ENCODE measurements around the gene CPA5. TPM values are rescaled to one million over a fixed set of nuclear protein-coding genes. Genes with fewer than 3 reads are reported as not detected.

The CPA5 gene
- total and polyA plus RNA-seq, 10 of the 15 experiments (the other 5 are each of a cell fraction or from before 2014, with no cell fraction given) = 0.06 to 0.52 (median 0.29) TPM; not detected in 2

DNA sequence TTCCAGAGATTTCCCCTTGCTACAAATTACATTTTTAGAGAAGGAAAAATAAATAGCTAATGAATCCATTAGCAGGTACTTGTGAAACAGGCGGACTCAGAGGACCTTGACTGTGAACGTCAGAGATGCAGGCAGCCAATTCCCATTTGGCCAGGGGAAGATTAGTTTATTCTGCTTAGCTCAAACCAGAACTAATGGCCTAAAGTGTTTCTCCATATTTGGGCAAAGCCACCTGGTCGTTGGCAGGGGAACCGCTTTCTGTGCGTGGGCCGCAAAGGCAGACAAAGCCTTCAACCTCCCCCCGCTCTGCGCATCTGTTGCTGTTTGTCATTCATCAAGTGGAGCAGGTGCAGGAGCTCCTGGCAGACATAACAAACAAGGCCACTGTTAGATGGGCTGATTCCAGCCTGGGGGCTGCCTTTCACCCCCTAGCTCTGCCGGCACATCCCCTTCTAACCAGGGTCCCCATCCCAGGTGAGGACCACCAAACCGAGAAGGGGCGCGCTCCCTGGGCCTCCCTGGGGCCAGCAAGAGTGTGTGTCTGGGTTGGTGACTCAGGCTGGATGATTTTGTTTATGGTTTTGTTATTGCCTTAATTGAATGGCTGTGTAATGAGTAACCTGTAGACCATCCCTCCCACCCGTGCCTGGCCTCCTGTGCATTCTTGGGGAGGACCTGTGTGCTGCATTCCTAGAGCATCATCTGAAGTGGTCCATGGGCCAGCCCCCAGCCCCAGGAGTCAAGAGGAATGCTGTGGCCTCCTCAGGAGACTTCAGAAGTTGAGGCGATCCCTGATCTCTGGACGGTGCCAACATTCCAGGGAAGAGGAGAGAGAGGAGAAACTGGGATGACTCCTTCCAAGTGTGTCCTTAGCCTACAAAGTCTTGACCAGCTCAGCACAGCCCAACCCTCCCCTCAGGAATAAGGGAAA is 21.2 kb downstream of the CPA5 start (continued):
- TF ChIP-seq FOXM1 (IDR thresholded peaks at IDR 0.05; ENCODE audit: low read depth, low read length) (peak; percentile 56; the same call in 1 of the 2 replicates), EP300 (IDR thresholded peaks at IDR 0.05; ENCODE audit: borderline replicate concordance in 1 of 2, control insufficient read depth in 1 of 2, low read depth in 2 of 2, low read length in 2 of 2) (peak in 1 of 2 experiments; percentile 76; a peak in 2 of 4 replicates), LARP7 (IDR thresholded peaks at IDR 0.05) (no peak), POU2F2 (IDR thresholded peaks at IDR 0.05; ENCODE audit: borderline replicate concordance, low read depth, low read length) (peak; percentile 65; the same call in 1 of the 3 replicates), CHD2 (IDR thresholded peaks at IDR 0.05; ENCODE audit: borderline replicate concordance, low read depth, low read length) (peak; percentile 56; the same call in 1 of the 2 replicates), JUNB (IDR thresholded peaks at IDR 0.05) (no peak), IKZF1 (conservative IDR thresholded peaks at IDR 0.05) (no peak; the same call in 1 of the 2 replicates), EZH2 (IDR thresholded peaks at IDR 0.05; ENCODE audit: borderline replicate concordance, control insufficient read depth, low read depth, low read length) (no peak), ATF7 (IDR thresholded peaks at IDR 0.05; ENCODE audit: low read depth) (no peak), NR2C1 (IDR thresholded peaks at IDR 0.05) (no peak), ASH2L (IDR thresholded peaks at IDR 0.05; ENCODE audit: borderline replicate concordance, low read depth) (no peak), BHLHE40 (IDR thresholded peaks at IDR 0.05; ENCODE audit: borderline replicate concordance in 1 of 2, low read depth in 2 of 2, low read length in 1 of 2) (peak in 1 of 2 experiments; percentile 21; a peak in 1 of 4 replicates), SIX5 (IDR thresholded peaks at IDR 0.05; ENCODE audit: low read depth, low read length, severe bottlenecking) (no peak)
- TF ChIP-seq, protein P1, sequence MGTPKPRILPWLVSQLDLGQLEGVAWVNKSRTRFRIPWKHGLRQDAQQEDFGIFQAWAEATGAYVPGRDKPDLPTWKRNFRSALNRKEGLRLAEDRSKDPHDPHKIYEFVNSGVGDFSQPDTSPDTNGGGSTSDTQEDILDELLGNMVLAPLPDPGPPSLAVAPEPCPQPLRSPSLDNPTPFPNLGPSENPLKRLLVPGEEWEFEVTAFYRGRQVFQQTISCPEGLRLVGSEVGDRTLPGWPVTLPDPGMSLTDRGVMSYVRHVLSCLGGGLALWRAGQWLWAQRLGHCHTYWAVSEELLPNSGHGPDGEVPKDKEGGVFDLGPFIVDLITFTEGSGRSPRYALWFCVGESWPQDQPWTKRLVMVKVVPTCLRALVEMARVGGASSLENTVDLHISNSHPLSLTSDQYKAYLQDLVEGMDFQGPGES (IDR thresholded peaks at IDR 0.05) = no peak
- TF ChIP-seq, protein P2, sequence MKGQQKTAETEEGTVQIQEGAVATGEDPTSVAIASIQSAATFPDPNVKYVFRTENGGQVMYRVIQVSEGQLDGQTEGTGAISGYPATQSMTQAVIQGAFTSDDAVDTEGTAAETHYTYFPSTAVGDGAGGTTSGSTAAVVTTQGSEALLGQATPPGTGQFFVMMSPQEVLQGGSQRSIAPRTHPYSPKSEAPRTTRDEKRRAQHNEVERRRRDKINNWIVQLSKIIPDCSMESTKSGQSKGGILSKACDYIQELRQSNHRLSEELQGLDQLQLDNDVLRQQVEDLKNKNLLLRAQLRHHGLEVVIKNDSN (IDR thresholded peaks at IDR 0.05; ENCODE audit: borderline replicate concordance, extremely low read length, insufficient read depth, low read depth, low read length) = no peak
- TF ChIP-seq, protein P3, sequence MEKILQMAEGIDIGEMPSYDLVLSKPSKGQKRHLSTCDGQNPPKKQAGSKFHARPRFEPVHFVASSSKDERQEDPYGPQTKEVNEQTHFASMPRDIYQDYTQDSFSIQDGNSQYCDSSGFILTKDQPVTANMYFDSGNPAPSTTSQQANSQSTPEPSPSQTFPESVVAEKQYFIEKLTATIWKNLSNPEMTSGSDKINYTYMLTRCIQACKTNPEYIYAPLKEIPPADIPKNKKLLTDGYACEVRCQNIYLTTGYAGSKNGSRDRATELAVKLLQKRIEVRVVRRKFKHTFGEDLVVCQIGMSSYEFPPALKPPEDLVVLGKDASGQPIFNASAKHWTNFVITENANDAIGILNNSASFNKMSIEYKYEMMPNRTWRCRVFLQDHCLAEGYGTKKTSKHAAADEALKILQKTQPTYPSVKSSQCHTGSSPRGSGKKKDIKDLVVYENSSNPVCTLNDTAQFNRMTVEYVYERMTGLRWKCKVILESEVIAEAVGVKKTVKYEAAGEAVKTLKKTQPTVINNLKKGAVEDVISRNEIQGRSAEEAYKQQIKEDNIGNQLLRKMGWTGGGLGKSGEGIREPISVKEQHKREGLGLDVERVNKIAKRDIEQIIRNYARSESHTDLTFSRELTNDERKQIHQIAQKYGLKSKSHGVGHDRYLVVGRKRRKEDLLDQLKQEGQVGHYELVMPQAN (conservative IDR thresholded peaks at IDR 0.05) = no peak
- TF ChIP-seq, protein P4, sequence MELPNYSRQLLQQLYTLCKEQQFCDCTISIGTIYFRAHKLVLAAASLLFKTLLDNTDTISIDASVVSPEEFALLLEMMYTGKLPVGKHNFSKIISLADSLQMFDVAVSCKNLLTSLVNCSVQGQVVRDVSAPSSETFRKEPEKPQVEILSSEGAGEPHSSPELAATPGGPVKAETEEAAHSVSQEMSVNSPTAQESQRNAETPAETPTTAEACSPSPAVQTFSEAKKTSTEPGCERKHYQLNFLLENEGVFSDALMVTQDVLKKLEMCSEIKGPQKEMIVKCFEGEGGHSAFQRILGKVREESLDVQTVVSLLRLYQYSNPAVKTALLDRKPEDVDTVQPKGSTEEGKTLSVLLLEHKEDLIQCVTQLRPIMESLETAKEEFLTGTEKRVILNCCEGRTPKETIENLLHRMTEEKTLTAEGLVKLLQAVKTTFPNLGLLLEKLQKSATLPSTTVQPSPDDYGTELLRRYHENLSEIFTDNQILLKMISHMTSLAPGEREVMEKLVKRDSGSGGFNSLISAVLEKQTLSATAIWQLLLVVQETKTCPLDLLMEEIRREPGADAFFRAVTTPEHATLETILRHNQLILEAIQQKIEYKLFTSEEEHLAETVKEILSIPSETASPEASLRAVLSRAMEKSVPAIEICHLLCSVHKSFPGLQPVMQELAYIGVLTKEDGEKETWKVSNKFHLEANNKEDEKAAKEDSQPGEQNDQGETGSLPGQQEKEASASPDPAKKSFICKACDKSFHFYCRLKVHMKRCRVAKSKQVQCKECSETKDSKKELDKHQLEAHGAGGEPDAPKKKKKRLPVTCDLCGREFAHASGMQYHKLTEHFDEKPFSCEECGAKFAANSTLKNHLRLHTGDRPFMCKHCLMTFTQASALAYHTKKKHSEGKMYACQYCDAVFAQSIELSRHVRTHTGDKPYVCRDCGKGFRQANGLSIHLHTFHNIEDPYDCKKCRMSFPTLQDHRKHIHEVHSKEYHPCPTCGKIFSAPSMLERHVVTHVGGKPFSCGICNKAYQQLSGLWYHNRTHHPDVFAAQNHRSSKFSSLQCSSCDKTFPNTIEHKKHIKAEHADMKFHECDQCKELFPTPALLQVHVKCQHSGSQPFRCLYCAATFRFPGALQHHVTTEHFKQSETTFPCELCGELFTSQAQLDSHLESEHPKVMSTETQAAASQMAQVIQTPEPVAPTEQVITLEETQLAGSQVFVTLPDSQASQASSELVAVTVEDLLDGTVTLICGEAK (IDR thresholded peaks at IDR 0.05; ENCODE audit: borderline replicate concordance) = no peak
- TF ChIP-seq, protein P5, sequence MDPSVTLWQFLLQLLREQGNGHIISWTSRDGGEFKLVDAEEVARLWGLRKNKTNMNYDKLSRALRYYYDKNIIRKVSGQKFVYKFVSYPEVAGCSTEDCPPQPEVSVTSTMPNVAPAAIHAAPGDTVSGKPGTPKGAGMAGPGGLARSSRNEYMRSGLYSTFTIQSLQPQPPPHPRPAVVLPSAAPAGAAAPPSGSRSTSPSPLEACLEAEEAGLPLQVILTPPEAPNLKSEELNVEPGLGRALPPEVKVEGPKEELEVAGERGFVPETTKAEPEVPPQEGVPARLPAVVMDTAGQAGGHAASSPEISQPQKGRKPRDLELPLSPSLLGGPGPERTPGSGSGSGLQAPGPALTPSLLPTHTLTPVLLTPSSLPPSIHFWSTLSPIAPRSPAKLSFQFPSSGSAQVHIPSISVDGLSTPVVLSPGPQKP (IDR thresholded peaks at IDR 0.05; ENCODE audit: low read depth, low read length) = peak; percentile 74; the same call in 1 of the 2 replicates

Measured in GM12878 (cell line).